ENCODE results near the gene NCKAP5.

Gene NCKAP5

GRCh38 chr2:132901661-132902060 is 666.6 kb downstream of the NCKAP5 start:
- Mint-ChIP-seq H3K36me3 (ENCODE audit: low read depth) (no peaks in the 10 kb centered on the region), H3K4me1 (no peaks in the 10 kb centered on the region), H3K27ac (no peak overlapping the region), H3K27me3 (no peaks in the 10 kb centered on the region), H3K9me3 (peaks cover 8% of the 10 kb centered on the region), H3K4me3 (no peak overlapping the region)
- no peak for DNase-seq
- ATAC-seq = no peak

DNA sequence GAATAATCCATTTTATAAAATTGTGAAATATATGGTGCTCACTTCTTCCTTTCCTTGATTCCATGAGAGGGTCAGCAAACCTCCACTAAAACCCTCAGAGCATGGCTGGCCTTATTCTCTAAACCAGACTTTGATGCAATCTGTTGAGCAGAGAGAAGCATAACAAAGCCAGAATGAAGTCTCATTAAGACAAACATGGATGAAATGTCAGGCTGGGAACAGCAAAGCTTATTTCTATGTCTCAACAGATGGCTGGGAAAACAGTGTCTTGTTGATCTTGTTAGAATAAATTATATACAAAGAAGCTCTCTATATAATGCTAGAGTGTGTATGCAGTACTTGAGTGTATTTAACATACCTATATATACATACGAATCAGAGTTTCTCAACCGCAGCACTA is 671.2 kb downstream of the NCKAP5 start:
- ATAC-seq = no peak

GRCh38 chr2:132896073-132896472 is 672.2 kb downstream of the NCKAP5 start:
- Mint-ChIP-seq H3K36me3 (ENCODE audit: low read depth) (no peaks in the 10 kb centered on the region), H3K27ac (no peak overlapping the region), H3K27me3 (no peaks in the 10 kb centered on the region), H3K4me3 (no peak overlapping the region), H3K4me1 (no peaks in the 10 kb centered on the region), H3K9me3 (no peaks in the 10 kb centered on the region)
- ATAC-seq = no peak
- no peak for DNase-seq

More for the DNA sequence above, 671.2 kb downstream of the NCKAP5 start:
- H3K4me1 Mint-ChIP-seq = no peaks in the 10 kb centered on the region
- H3K27me3 Mint-ChIP-seq = no peaks in the 10 kb centered on the region
- no peak overlapping the region for H3K4me3 Mint-ChIP-seq
- H3K27ac Mint-ChIP-seq = no peak overlapping the region
- DNase-seq = no peak
- no peaks in the 10 kb centered on the region for H3K9me3 Mint-ChIP-seq
- no peaks in the 10 kb centered on the region for H3K36me3 Mint-ChIP-seq (ENCODE audit: low read depth)

DNA sequence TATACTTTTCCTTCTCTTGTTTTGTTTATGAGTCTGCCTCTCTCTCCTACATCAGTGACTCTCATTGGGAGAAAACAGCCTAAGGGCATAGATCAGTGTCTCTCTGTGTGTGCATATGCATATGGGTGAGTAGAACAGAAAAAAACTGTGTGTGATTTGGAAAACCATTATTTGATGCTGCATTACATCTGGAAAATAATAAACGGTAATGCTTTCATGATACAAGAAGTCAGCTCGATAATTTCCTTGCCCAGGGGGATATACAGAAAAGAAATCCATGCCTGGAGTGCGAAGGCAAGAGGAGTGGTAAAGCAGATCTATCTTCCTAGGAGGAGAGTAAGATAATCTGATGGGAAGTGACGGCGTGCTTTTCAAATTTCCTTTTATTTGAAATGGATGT is 676.8 kb downstream of the NCKAP5 start:
- DNase-seq = no peak
- Mint-ChIP-seq H3K4me3 (no peak overlapping the region), H3K36me3 (ENCODE audit: low read depth) (no peaks in the 10 kb centered on the region), H3K4me1 (no peaks in the 10 kb centered on the region), H3K9me3 (peaks cover 4% of the 10 kb centered on the region), H3K27me3 (peaks cover 2% of the 10 kb centered on the region), H3K27ac (no peak overlapping the region)
- no peak for ATAC-seq

GRCh38 chr2:132886574-132886973 is 681.7 kb downstream of the NCKAP5 start:
- H3K36me3 Mint-ChIP-seq (ENCODE audit: low read depth) = no peaks in the 10 kb centered on the region
- H3K4me1 Mint-ChIP-seq = no peaks in the 10 kb centered on the region
- ATAC-seq (no peak), DNase-seq (no peak)
- H3K4me3 Mint-ChIP-seq = no peak overlapping the region
- peaks cover 12% of the 10 kb centered on the region for H3K9me3 Mint-ChIP-seq
- H3K27me3 Mint-ChIP-seq = peaks cover 2% of the 10 kb centered on the region
- H3K27ac Mint-ChIP-seq = no peak overlapping the region

GRCh38 chr2:132884705-132885104 is 683.6 kb downstream of the NCKAP5 start:
- no peak overlapping the region for H3K27ac Mint-ChIP-seq
- H3K27me3 Mint-ChIP-seq = peaks cover 2% of the 10 kb centered on the region
- no peak overlapping the region for H3K4me3 Mint-ChIP-seq
- DNase-seq (no peak), ATAC-seq (no peak)
- peaks cover 12% of the 10 kb centered on the region for H3K9me3 Mint-ChIP-seq
- no peaks in the 10 kb centered on the region for H3K4me1 Mint-ChIP-seq
- no peaks in the 10 kb centered on the region for H3K36me3 Mint-ChIP-seq (ENCODE audit: low read depth)

DNA sequence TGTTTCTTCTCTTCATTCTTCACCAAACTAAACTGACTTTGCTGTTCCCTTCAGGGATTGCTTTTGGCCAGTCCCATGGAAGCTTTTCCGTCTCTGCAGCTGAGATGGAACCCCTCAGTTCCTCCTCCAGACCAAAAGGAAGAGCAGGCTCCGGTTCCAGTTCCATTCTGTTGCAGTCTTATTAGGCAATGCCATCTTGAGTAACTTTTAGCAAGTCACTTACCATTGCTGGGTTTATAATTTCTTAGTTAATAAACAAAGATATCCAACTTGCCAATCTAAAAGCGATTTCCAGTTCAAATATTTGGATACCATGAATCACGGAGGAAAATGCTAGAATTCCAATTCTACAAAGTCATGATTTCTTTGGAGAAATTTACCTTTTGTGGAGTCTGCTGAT is 684.0 kb downstream of the NCKAP5 start:
- no peaks in the 10 kb centered on the region for H3K36me3 Mint-ChIP-seq (ENCODE audit: low read depth)
- H3K4me1 Mint-ChIP-seq = no peaks in the 10 kb centered on the region
- H3K9me3 Mint-ChIP-seq = peaks cover 12% of the 10 kb centered on the region
- H3K27me3 Mint-ChIP-seq = peaks cover under 1% of the 10 kb centered on the region
- no peak for ATAC-seq
- H3K27ac Mint-ChIP-seq = no peak overlapping the region
- DNase-seq = no peak
- H3K4me3 Mint-ChIP-seq = no peak overlapping the region

DNA sequence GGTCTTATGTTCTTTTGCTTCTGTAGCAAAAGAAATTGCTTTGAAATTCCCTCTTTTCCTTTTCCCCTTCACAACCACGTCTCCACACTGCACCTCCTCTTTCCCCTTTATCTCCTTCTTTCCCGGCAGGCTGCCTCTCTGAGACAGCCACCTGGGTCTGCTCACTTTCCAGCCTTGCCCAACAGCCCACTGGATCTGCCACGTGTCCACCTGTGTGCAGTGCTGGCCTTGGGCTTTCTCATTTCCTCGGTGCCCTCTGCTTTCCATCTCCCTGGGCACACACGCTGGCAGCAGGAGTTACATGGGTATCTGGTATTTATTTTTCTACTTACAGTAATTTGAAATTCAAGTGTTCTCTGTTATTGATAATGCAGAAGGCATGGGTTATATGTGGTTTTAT is 684.8 kb downstream of the NCKAP5 start:
- no peaks in the 10 kb centered on the region for H3K4me1 Mint-ChIP-seq
- H3K4me3 Mint-ChIP-seq = no peak overlapping the region
- no peaks in the 10 kb centered on the region for H3K27me3 Mint-ChIP-seq
- H3K27ac Mint-ChIP-seq = no peak overlapping the region
- DNase-seq = no peak
- ATAC-seq = no peak
- H3K36me3 Mint-ChIP-seq (ENCODE audit: low read depth) = no peaks in the 10 kb centered on the region
- H3K9me3 Mint-ChIP-seq = peaks cover 17% of the 10 kb centered on the region

DNA sequence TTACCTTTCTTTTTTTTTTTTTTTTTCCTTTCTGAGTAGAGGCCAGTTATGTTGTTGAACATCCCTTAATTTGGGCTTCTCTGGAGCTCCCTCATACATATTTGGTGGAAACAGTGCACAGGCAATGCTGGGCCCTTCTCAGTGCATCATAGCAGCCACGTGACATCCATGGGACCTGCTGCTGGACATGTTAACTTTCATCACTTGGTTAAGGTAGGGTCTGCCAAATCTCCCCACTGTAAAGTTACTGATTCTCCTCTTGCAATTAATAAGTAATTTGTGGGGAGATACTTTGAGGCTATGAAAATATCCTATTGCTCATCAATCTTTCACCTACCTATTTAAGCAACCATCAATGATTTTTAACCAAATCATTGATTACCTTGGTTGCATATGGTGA is 686.7 kb downstream of the NCKAP5 start:
- no peak overlapping the region for H3K4me3 Mint-ChIP-seq
- H3K36me3 Mint-ChIP-seq (ENCODE audit: low read depth) = no peaks in the 10 kb centered on the region
- no peaks in the 10 kb centered on the region for H3K27me3 Mint-ChIP-seq
- no peaks in the 10 kb centered on the region for H3K4me1 Mint-ChIP-seq
- peaks cover 12% of the 10 kb centered on the region for H3K9me3 Mint-ChIP-seq
- DNase-seq (no peak), ATAC-seq (no peak)
- H3K27ac Mint-ChIP-seq = no peak overlapping the region

DNA sequence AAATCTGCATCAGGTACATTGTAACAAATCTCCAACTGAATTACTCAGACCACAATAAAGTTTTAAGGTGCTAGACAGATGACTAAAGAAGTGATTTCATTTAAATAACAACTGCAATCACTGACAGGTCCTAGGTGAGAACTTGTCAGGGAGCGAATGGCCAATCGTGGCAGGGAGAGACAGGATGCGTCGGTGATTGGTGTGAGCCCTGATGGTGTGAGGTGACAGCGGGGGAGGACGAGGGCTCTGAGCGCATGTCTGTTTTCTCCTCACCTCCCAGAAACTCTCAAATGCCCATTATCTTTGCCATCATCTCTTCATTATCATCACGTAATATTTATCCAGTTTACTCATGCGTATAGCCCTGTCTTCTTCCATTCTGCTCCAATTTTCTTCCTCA is 690.3 kb downstream of the NCKAP5 start:
- Mint-ChIP-seq H3K4me1 (no peaks in the 10 kb centered on the region), H3K27me3 (no peaks in the 10 kb centered on the region), H3K9me3 (peaks cover 12% of the 10 kb centered on the region), H3K36me3 (ENCODE audit: low read depth) (no peaks in the 10 kb centered on the region), H3K27ac (no peak overlapping the region), H3K4me3 (no peak overlapping the region)
- DNase-seq (no peak), ATAC-seq (no peak)

DNA sequence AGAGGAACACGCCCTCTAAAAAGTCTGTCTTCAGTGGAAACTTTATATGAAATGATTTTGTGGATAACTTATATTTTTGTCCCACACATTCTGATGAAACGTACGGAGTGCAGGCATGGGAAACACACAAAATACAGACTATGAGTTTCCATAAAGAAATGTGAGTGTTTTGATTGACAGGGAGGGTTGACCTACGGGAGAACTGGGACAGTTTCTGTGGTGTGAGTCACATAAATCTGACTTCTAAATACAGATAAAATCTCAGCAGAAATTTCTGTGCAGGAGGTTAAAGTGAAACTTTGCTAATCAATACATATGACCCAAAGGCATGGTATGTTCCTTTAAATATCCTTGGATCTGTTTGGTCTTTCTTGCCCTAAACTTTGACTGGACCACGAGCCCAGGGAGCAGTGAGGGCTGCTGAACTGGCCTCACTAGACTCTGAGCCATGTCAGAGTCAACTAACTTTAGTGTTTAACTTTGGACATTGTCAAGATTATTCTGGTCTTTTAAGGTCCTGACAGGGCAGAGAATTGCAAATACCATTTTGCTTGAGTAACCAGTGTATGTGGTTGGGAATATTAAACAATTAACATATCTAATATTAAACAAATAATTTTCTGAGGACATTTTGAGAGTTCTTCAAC is 691.4 kb downstream of the NCKAP5 start:
- Mint-ChIP-seq H3K4me1 (no peaks in the 10 kb centered on the region), H3K36me3 (ENCODE audit: low read depth) (no peaks in the 10 kb centered on the region), H3K9me3 (peaks cover 5% of the 10 kb centered on the region), H3K27ac (no peak overlapping the region), H3K4me3 (no peak overlapping the region), H3K27me3 (no peaks in the 10 kb centered on the region)
- no peak for ATAC-seq
- DNase-seq = no peak

DNA sequence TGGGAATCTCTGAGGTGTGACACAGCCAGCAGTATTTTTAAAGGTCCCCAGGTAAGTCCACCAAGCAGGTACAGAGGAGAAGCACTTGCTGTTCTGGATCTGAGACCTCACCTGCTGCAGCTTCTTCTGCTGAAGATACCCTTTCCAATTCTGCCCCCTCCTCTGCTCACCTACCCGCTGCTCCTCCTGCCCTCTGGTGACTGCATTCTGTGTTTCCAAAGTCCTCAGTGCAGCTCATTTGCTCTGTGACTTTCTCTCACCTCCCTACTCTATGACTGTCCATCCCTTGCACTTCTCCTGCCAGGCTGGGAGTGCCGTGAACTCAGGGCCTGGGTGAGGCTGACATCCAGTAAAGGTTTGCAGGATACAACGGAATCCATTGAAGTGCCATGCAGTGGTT is 693.1 kb downstream of the NCKAP5 start:
- no peak for ATAC-seq
- H3K36me3 Mint-ChIP-seq (ENCODE audit: low read depth) = no peaks in the 10 kb centered on the region

DNA sequence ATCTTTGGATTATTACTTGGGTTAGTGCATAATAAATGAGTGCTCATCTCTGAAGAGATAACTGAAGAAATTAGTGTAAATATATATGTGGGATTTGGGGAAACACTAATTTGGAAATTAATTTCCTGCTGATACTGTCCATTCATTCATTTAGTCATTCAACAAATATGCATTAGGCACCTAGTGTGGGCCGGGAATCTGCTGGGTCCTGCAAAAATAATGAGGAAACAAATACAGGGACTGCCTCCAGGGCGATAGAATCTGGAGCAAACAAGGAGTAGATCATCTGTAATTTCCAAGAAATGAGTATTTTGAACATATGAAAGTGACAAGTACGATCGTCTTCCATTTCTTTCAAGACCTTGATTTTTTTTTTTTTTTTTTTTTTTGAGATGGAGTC is 694.5 kb downstream of the NCKAP5 start:
- Mint-ChIP-seq H3K27ac (no peak overlapping the region), H3K4me3 (no peak overlapping the region), H3K4me1 (no peaks in the 10 kb centered on the region), H3K9me3 (peaks cover under 1% of the 10 kb centered on the region), H3K36me3 (ENCODE audit: low read depth) (no peaks in the 10 kb centered on the region), H3K27me3 (no peaks in the 10 kb centered on the region)
- ATAC-seq (no peak), DNase-seq (no peak)

More for the DNA sequence above, 693.1 kb downstream of the NCKAP5 start:
- DNase-seq = no peak
- Mint-ChIP-seq H3K9me3 (peaks cover 4% of the 10 kb centered on the region), H3K27me3 (no peaks in the 10 kb centered on the region), H3K4me1 (no peaks in the 10 kb centered on the region), H3K4me3 (no peak overlapping the region), H3K27ac (no peak overlapping the region)

- Mint-ChIP-seq H3K27ac (no peak overlapping the region), H3K4me3 (no peak overlapping the region)
These were observed 696.4 kb downstream of the NCKAP5 start for GRCh38 chr2:132871831-132872230.

GRCh38 chr2:132863961-132864360 is 704.3 kb downstream of the NCKAP5 start:
- H3K9me3 Mint-ChIP-seq = no peaks in the 10 kb centered on the region
- DNase-seq = no peak
- no peaks in the 10 kb centered on the region for H3K4me1 Mint-ChIP-seq
- no peak overlapping the region for H3K27ac Mint-ChIP-seq
- H3K36me3 Mint-ChIP-seq (ENCODE audit: low read depth) = no peaks in the 10 kb centered on the region
- no peak for ATAC-seq
- H3K4me3 Mint-ChIP-seq = no peak overlapping the region
- H3K27me3 Mint-ChIP-seq = no peaks in the 10 kb centered on the region

More at GRCh38 chr2:132871831-132872230, 696.4 kb downstream of the NCKAP5 start:
- no peaks in the 10 kb centered on the region for H3K9me3 Mint-ChIP-seq
- no peaks in the 10 kb centered on the region for H3K36me3 Mint-ChIP-seq (ENCODE audit: low read depth)
- ATAC-seq = no peak
- no peak for DNase-seq
- no peaks in the 10 kb centered on the region for H3K4me1 Mint-ChIP-seq
- H3K27me3 Mint-ChIP-seq = no peaks in the 10 kb centered on the region

DNA sequence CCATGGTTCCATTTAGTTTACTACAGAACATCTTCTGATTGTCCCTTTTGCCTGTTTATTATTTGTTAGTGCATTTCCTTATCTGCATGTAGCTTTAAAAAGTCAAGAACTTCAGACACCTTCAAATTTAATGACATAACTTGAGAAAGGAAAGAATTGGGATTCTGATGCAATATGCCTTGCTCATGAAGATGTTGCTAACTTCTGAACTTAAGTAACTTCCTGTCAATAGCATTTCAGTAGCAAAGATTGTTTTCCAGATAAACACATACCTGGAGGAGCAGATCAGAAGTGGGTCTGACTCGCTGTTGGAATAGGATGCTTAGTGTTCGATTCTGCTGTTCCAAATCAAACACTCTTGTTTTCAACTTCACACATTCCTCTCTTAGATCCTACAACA is 708.0 kb downstream of the NCKAP5 start:
- H3K4me1 Mint-ChIP-seq = no peaks in the 10 kb centered on the region
- H3K4me3 Mint-ChIP-seq = no peak overlapping the region
- H3K27me3 Mint-ChIP-seq = no peaks in the 10 kb centered on the region

More for the DNA sequence above, 708.0 kb downstream of the NCKAP5 start:
- H3K9me3 Mint-ChIP-seq = no peaks in the 10 kb centered on the region
- no peak for ATAC-seq
- H3K27ac Mint-ChIP-seq = no peak overlapping the region
- no peak for DNase-seq
- no peaks in the 10 kb centered on the region for H3K36me3 Mint-ChIP-seq (ENCODE audit: low read depth)

Measured in activated naive CD8-positive, alpha-beta T cell treated with anti-CD3 and anti-CD28 coated beads, Interleukin-2, amount 50 U/mL, for 24 hours (primary cell).